ENCODE measurements around the gene PFN4. TPM values are rescaled to one million over a fixed set of nuclear protein-coding genes. Genes with fewer than 3 reads are reported as not detected.

Gene PFN4
- total and polyA plus RNA-seq, 3 experiments from 2014 or later, result 0.35 TPM; not detected in 2

DNA sequence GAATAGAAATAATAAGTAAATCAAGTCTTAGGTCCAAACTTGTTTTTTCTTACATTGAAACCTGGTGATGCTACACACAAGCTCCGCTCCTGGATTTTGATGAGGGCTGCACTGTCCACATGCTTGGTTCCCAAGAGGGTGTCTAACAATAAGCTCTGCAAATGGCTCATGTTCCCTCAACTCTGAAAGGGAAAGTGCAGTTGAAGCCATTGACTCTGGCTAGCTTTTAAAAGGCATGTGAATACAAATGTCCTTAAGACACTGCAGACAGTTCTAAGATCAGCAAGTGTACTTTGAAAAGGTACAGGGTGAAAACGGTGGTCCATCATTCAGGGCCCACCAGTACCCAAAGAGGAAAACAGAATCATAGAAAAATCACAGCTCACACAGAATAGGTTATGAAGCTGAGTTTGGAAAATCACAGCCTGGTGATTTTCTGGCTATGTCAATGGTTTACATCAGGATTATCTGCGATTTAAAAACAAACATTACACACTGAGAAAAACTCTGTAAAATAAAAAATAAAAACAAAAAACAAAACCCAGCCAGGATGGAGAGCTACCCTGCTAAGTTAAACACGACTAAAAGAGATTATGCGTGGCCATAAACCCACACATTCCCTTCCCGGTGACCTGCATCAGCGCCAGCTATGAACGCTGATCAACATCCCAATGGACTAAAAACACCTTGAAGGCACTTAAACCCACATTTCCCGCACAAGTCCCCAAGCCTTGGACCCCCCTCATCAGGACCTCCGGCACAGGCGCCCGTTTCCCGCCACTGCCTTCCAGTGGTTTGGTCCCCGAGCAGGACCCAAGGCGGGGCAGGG lies 554 bp downstream of the PFN4 start:
- Mint-ChIP-seq H3K4me1 (peaks cover 11 to 19% (median 17%) of the 10 kb centered on the region in 3 donors), H3K27ac (peak overlapping the region; percentile 40 to 91 (median 86)), H3K36me3 (peaks cover 0 to 1% (median 1%) of the 10 kb centered on the region in 3 donors), H3K27me3 (no peaks in the 10 kb centered on the region), H3K4me3 (peak overlapping the region; percentile 77 to 91 (median 85)), H3K9me3 (no peaks in the 10 kb centered on the region)
- Histone ChIP-seq H3K9me3 (ENCODE audit: low read length) (no peaks in the 10 kb centered on the region), H3K4me3 (ENCODE audit: low read length) (peak overlapping the region; percentile 46), H3K27ac (ENCODE audit: low read depth, low read length) (peak overlapping the region; percentile 68), H3K27me3 (ENCODE audit: insufficient read depth, low read length, poor library complexity, severe bottlenecking) (no peaks in the 10 kb centered on the region), H3K36me3 (ENCODE audit: insufficient read depth, low read length) (no peaks in the 10 kb centered on the region), H3K4me1 (ENCODE audit: insufficient read depth, low read length) (peaks cover 11% of the 10 kb centered on the region)
- POLR2A ChIA-PET, result interaction anchor here (1.0 to 1.9 kb wide), 2 partner anchors 44 to 46 kb away, joined by 5 read pairs; no protein-coding TSS in a partner anchor
- CTCF ChIA-PET, result interaction anchor here (0.8 to 1.6 kb wide), 3 partner anchors 16 to 196 kb away, joined by 3 to 4 read pairs (median 3); partner anchors contain the start of genes ATAD2B and TP53I3
- DNase-seq, result no peak

DNA sequence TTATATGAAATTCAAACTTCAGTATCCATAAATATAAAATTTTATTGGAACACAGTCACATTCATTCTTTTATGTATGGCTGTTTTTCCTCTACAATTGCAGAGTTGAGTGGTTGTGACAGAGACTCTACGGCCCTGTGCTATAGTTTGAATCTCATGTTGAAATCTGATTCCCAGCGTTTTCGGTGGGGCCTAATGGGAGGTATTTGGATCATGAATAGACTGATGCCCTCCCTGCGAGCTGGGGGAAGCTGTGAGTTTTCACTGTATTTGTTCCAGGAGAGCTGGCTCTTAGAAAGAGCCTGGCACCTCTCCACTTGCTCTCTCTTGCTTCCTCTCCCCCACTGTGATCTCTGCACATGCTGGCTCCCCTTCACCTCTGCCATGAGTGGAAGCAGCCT lies 1.7 kb downstream of the PFN4 start:
- no peaks in the 10 kb centered on the region for H3K36me3 ChIP-seq (ENCODE audit: insufficient read depth, low read length)
- no peaks in the 10 kb centered on the region for H3K9me3 ChIP-seq (ENCODE audit: low read length)
- Mint-ChIP-seq H3K36me3 (peaks cover 0 to 1% (median 0%) of the 10 kb centered on the region in 3 donors), H3K27ac (peak overlapping the region in 4 of 8 donors; percentile 21 to 81 (median 38)), H3K4me3 (peak overlapping the region in 4 of 7 donors; percentile 8 to 90 (median 71)), H3K27me3 (no peaks in the 10 kb centered on the region), H3K4me1 (peaks cover 11 to 19% (median 17%) of the 10 kb centered on the region in 3 donors), H3K9me3 (no peaks in the 10 kb centered on the region)
- peaks cover 11% of the 10 kb centered on the region for H3K4me1 ChIP-seq (ENCODE audit: insufficient read depth, low read length)
- H3K27ac ChIP-seq (ENCODE audit: low read depth, low read length), result no peak overlapping the region
- H3K4me3 ChIP-seq (ENCODE audit: low read length), result no peak overlapping the region
- no peaks in the 10 kb centered on the region for H3K27me3 ChIP-seq (ENCODE audit: insufficient read depth, low read length, poor library complexity, severe bottlenecking)
- ChIA-PET CTCF (interaction anchor here (1.6 kb wide), 1 partner anchor 37 kb away, joined by 4 read pairs; the partner anchor contains the start of gene TP53I3), POLR2A (interaction anchor here (1.0 to 1.9 kb wide), 2 partner anchors 43 to 45 kb away, joined by 5 read pairs; no protein-coding TSS in a partner anchor)
- DNase-seq, result no peak

DNA sequence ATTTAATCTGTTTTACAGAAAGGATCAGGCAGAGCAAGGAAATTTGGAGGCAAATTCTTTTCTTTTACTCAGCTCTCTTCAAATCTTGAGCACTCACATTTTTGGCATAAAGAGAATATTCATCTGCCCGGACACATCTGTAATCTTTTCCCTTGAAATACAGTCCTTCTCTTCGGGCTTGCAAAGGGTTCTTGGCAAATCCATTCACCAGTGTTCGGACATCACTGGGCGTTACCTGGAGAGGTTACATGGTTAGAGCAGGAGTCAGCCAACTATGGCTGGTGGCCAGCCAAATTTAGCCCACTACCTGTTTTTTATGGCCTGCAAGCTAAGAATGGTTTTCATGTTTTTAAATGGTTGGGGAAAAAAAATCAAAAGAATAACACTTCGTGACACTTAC lies 2.1 kb downstream of the PFN4 start:
- DNase-seq, result no peak
- no peaks in the 10 kb centered on the region for H3K27me3 Mint-ChIP-seq
- H3K4me3 Mint-ChIP-seq, result peak overlapping the region in 3 of 7 donors; percentile 49 to 90 (median 49)
- peaks cover 11 to 18% (median 17%) of the 10 kb centered on the region in 3 donors for H3K4me1 Mint-ChIP-seq
- Histone ChIP-seq H3K4me3 (ENCODE audit: low read length) (no peak overlapping the region), H3K27me3 (ENCODE audit: insufficient read depth, low read length, poor library complexity, severe bottlenecking) (no peaks in the 10 kb centered on the region), H3K9me3 (ENCODE audit: low read length) (no peaks in the 10 kb centered on the region), H3K27ac (ENCODE audit: low read depth, low read length) (no peak overlapping the region), H3K4me1 (ENCODE audit: insufficient read depth, low read length) (peaks cover 11% of the 10 kb centered on the region), H3K36me3 (ENCODE audit: insufficient read depth, low read length) (no peaks in the 10 kb centered on the region)
- ChIA-PET POLR2A (no interaction called here), CTCF (interaction anchor here (1.6 kb wide), 1 partner anchor 36 kb away, joined by 4 read pairs; the partner anchor contains the start of gene TP53I3)
- H3K36me3 Mint-ChIP-seq, result peaks cover 0 to 1% (median 0%) of the 10 kb centered on the region in 3 donors
- H3K9me3 Mint-ChIP-seq, result no peaks in the 10 kb centered on the region
- peak overlapping the region in 6 of 8 donors; percentile 19 to 57 (median 34) for H3K27ac Mint-ChIP-seq

DNA sequence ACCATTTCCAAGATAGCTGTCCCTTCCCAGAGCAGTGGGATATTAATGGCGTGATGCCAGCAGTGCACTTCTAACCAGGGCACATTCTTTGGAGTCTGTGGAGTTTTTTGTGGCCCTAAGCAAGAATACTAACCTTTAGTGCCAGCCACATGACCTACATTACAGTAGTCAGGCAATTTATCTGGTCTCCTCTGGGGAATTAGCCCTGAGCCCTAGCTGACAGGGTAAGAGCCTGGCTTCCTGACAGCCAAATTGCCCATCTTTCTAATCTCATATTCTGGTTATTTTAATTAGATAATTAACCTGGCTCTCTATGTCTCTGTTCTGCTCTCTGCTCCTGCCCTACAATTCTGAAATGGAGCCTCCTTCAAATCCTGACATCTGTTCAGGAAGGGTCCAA lies 5.2 kb downstream of the PFN4 start:
- no peaks in the 10 kb centered on the region for H3K27me3 ChIP-seq (ENCODE audit: insufficient read depth, low read length, poor library complexity, severe bottlenecking)
- no peak for DNase-seq
- peaks cover 5% of the 10 kb centered on the region for H3K4me1 ChIP-seq (ENCODE audit: insufficient read depth, low read length)
- Mint-ChIP-seq H3K27me3 (no peaks in the 10 kb centered on the region), H3K9me3 (no peaks in the 10 kb centered on the region), H3K4me1 (peaks cover 3 to 7% (median 7%) of the 10 kb centered on the region in 3 donors), H3K27ac (peak overlapping the region in 1 of 8 donors; percentile 21), H3K36me3 (peaks cover 0 to 7% (median under 1%) of the 10 kb centered on the region in 3 donors), H3K4me3 (no peak overlapping the region)
- H3K36me3 ChIP-seq (ENCODE audit: insufficient read depth, low read length), result no peaks in the 10 kb centered on the region
- CTCF ChIA-PET, result no interaction called here
- no peaks in the 10 kb centered on the region for H3K9me3 ChIP-seq (ENCODE audit: low read length)
- H3K27ac ChIP-seq (ENCODE audit: low read depth, low read length), result no peak overlapping the region
- no peak overlapping the region for H3K4me3 ChIP-seq (ENCODE audit: low read length)
- POLR2A ChIA-PET, result no interaction called here

DNA sequence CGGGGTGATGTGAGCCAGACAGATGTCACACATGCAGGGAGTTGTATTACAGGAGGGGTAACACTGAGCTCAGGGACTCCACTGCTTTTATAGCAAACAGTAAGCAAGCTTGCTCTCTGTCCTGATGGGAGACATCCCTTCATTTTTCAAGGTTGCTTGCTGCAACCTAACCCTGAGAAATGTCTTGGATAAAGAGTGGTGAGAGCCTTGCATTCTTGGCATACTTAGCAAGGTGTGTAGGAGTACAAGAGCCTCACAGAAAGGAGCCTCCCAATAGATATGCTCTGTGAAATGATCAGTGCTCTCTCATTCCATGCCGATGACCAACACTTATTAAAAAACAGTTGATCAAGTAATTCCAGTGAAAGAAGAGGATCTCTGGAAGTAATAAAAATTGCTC lies 8.1 kb downstream of the PFN4 start:
- H3K27ac ChIP-seq (ENCODE audit: low read depth, low read length), result no peak overlapping the region
- ChIA-PET POLR2A (no interaction called here), CTCF (no interaction called here)
- Mint-ChIP-seq H3K9me3 (no peaks in the 10 kb centered on the region), H3K4me3 (no peak overlapping the region), H3K4me1 (no peaks in the 10 kb centered on the region), H3K27ac (peak overlapping the region in 1 of 8 donors; percentile 35), H3K36me3 (peaks cover 1 to 7% (median 3%) of the 10 kb centered on the region in 3 donors), H3K27me3 (no peaks in the 10 kb centered on the region)
- no peaks in the 10 kb centered on the region for H3K36me3 ChIP-seq (ENCODE audit: insufficient read depth, low read length)
- no peaks in the 10 kb centered on the region for H3K27me3 ChIP-seq (ENCODE audit: insufficient read depth, low read length, poor library complexity, severe bottlenecking)
- no peak for DNase-seq
- H3K4me1 ChIP-seq (ENCODE audit: insufficient read depth, low read length), result no peaks in the 10 kb centered on the region
- H3K4me3 ChIP-seq (ENCODE audit: low read length), result no peak overlapping the region
- no peaks in the 10 kb centered on the region for H3K9me3 ChIP-seq (ENCODE audit: low read length)

DNA sequence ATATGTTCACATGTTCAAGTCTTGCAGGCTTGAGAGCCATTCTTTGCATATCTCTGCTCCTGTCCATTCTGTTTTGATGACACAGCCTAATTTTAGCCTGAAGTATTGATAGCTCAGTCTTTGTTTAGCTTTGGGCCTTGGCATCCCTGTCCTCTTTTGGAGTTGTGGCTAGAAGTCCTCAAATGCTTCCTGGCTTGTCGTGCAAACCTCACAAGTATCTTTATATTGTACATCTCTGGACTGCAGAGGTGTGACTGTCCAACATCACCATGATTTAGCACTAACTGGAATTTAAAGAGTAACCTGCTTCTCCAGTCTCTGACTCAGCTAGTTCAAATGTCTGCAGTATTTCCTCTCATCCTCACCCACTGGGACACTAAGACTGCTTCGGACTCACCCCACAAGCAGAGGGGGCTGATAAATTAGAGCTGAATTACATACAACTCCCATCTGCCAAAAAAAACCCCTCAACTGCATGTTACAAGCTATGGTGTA lies 11.7 kb downstream of the PFN4 start:
- no peaks in the 10 kb centered on the region for H3K4me1 ChIP-seq (ENCODE audit: insufficient read depth, low read length)
- DNase-seq, result no peak
- no peaks in the 10 kb centered on the region for H3K36me3 ChIP-seq (ENCODE audit: insufficient read depth, low read length)
- H3K4me3 ChIP-seq (ENCODE audit: low read length), result no peak overlapping the region
- H3K27me3 Mint-ChIP-seq, result no peaks in the 10 kb centered on the region
- H3K9me3 ChIP-seq (ENCODE audit: low read length), result no peaks in the 10 kb centered on the region
- H3K27ac ChIP-seq (ENCODE audit: low read depth, low read length), result no peak overlapping the region
- no peak overlapping the region for H3K4me3 Mint-ChIP-seq
- H3K27ac Mint-ChIP-seq, result peak overlapping the region in 1 of 8 donors; percentile 18
- H3K4me1 Mint-ChIP-seq, result no peaks in the 10 kb centered on the region
- ChIA-PET POLR2A (interaction anchor here (0.6 kb wide), 2 partner anchors 18 to 22 kb away, joined by 3 read pairs; no protein-coding TSS in a partner anchor), CTCF (no interaction called here)
- H3K9me3 Mint-ChIP-seq, result peaks cover 3 to 25% (median 12%) of the 10 kb centered on the region in 5 donors
- peaks cover 1 to 29% (median 3%) of the 10 kb centered on the region in 3 donors for H3K36me3 Mint-ChIP-seq
- no peaks in the 10 kb centered on the region for H3K27me3 ChIP-seq (ENCODE audit: insufficient read depth, low read length, poor library complexity, severe bottlenecking)

DNA sequence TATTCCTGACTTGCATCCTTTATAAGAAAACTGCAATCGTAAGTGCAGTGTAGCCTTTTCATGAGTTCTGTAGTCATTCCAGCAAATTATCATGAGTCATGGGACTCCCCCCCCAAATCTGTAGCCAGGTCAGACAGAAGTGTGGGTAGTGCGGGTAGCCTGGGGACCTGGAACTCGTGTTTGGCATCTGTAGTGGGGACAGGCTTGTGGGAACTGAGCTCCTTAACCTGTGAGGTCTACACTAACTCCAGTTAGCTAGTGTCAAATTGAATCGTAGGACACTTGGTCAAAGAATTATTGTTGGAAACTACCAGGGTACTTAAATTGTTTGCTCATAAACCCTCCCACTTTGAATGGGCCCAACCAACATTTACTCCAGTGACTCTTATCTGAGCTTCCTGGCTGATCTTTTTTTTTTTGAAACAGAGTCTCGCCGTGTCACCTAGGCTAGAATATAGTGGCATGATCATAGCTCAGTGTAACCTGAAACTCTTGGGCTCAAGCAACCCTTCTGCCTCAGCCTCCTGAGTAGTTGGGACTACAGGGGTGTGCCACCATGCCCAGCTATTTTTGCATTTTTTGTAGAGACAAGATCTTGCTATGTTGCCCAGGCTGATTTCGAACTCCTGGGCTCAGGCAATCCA lies 12.4 kb downstream of the PFN4 start:
- Histone ChIP-seq H3K4me1 (ENCODE audit: insufficient read depth, low read length) (no peaks in the 10 kb centered on the region), H3K27me3 (ENCODE audit: insufficient read depth, low read length, poor library complexity, severe bottlenecking) (no peaks in the 10 kb centered on the region), H3K4me3 (ENCODE audit: low read length) (no peak overlapping the region), H3K36me3 (ENCODE audit: insufficient read depth, low read length) (no peaks in the 10 kb centered on the region), H3K9me3 (ENCODE audit: low read length) (no peaks in the 10 kb centered on the region), H3K27ac (ENCODE audit: low read depth, low read length) (no peak overlapping the region)
- DNase-seq, result no peak
- H3K27me3 Mint-ChIP-seq, result no peaks in the 10 kb centered on the region
- peaks cover 3 to 25% (median 14%) of the 10 kb centered on the region in 5 donors for H3K9me3 Mint-ChIP-seq
- CTCF ChIA-PET, result no interaction called here
- POLR2A ChIA-PET, result no interaction called here
- peaks cover 1 to 32% (median 3%) of the 10 kb centered on the region in 3 donors for H3K36me3 Mint-ChIP-seq
- H3K27ac Mint-ChIP-seq, result peak overlapping the region in 1 of 8 donors; percentile 44
- H3K4me1 Mint-ChIP-seq, result no peaks in the 10 kb centered on the region
- H3K4me3 Mint-ChIP-seq, result no peak overlapping the region
